Measurements from ENCODE around the gene CSNK2A2.

- TF ChIP-seq POLR2AphosphoS5 (IDR thresholded peaks at IDR 0.05; ENCODE audit: borderline replicate concordance, low read depth, low read length) (no peak), EZH2 (IDR thresholded peaks at IDR 0.05) (no peak), FOXP2 (optimal IDR thresholded peaks at IDR 0.05; ENCODE audit: control extremely low read depth, extremely low read length, insufficient read depth) (no peak)
Measured at GRCh38 chr16:58211846-58212245, 13.9 kb upstream of the CSNK2A2 start.
